GM23338 (cell line): Measurements from ENCODE around the gene PAPPA. TPM values are rescaled to one million over a fixed set of nuclear protein-coding genes. Genes with fewer than 3 reads are reported as not detected.
A peak's percentile ranks its signal among the peaks of the same experiment; 100 is the strongest.

ENCODE experiments used
- ATAC-seq: fragments of 200-7000 bp; cut with Tn5 transposase; 3 replicates; pipeline ENCODE4 v1.9.1; 2020
- DNase-seq: peaks from one replicate; pipeline ENCODE4 v3.0.0-alpha.2; 2015; ENCODE audit warnings: low spot score
- H2AFZ ChIP-seq: fragments of 200-600 bp; sonication (generic); 2 replicates; pipeline ENCODE4 v1.8.0; 2016; ENCODE audit warnings: antibody characterized with exemption, mild to moderate bottlenecking, moderate library complexity
- H3F3A ChIP-seq: fragments of 200-600 bp; sonication (generic); replicated peaks from 2 replicates; pipeline ENCODE4 v1.8.0; 2017; ENCODE audit warnings: antibody characterized with exemption, mixed run types, low read depth
- H3K27ac ChIP-seq: fragments of 200-600 bp; sonication (generic); 2 replicates; pipeline ENCODE4 v1.6.1; 2016; ENCODE audit warnings: low read depth
- H3K27me3 ChIP-seq: fragments of 200-600 bp; sonication (generic); 2 replicates; pipeline ENCODE4 v1.8.0; 2016; ENCODE audit warnings: mild to moderate bottlenecking, mixed run types, moderate library complexity; ENCODE audit not compliant: insufficient read depth
- H3K36me3 ChIP-seq: fragments of 200-600 bp; sonication (generic); 2 replicates; pipeline ENCODE4 v1.8.0; 2016; ENCODE audit warnings: mild to moderate bottlenecking; ENCODE audit not compliant: insufficient read depth
- H3K4me1 ChIP-seq: fragments of 200-600 bp; sonication (generic); 2 replicates; pipeline ENCODE4 v1.8.0; 2016; ENCODE audit warnings: mild to moderate bottlenecking, moderate library complexity; ENCODE audit not compliant: insufficient read depth
- H3K4me2 ChIP-seq: fragments of 200-600 bp; sonication (generic); 2 replicates; pipeline ENCODE4 v1.7.1; 2017; ENCODE audit warnings: mixed run types
- H3K4me3 ChIP-seq: fragments of 200-600 bp; sonication (generic); 2 replicates; pipeline ENCODE4 v1.6.1; 2016; ENCODE audit warnings: mixed run types
- H3K79me2 ChIP-seq: fragments of 200-600 bp; sonication (generic); replicated peaks from 2 replicates; pipeline ENCODE4 v1.8.0; 2017; ENCODE audit warnings: mild to moderate bottlenecking; ENCODE audit not compliant: insufficient read depth
- H3K9me2 ChIP-seq: fragments of 200-600 bp; sonication (generic); 2 replicates; pipeline ENCODE4 v1.8.0; 2017; ENCODE audit not compliant: insufficient read depth
- H4K20me1 ChIP-seq: fragments of 200-600 bp; sonication (generic); replicated peaks from 2 replicates; pipeline ENCODE4 v1.8.0; 2017; ENCODE audit warnings: mild to moderate bottlenecking; ENCODE audit not compliant: insufficient read depth
- H3K27ac Mint-ChIP-seq: 2 replicates; pipeline ENCODE4 v1.8.0; 2020; ENCODE audit warnings: inconsistent platforms, mild to moderate bottlenecking, moderate library complexity, mixed read lengths
- H3K27me3 Mint-ChIP-seq: 3 replicates; pipeline ENCODE4 v1.8.0; 2022; ENCODE audit warnings: low read depth, mild to moderate bottlenecking, moderate library complexity, mixed read lengths, inconsistent platforms; ENCODE audit not compliant: insufficient read depth, poor library complexity
- H3K36me3 Mint-ChIP-seq: 3 replicates; pipeline ENCODE4 v1.8.0; 2021; ENCODE audit warnings: low read depth, mild to moderate bottlenecking, inconsistent platforms, moderate library complexity, mixed read lengths
- H3K4me1 Mint-ChIP-seq: 3 replicates; pipeline ENCODE4 v1.8.0; 2020; ENCODE audit warnings: mild to moderate bottlenecking, inconsistent platforms, mixed read lengths
- H3K4me3 Mint-ChIP-seq: 3 replicates; pipeline ENCODE4 v1.8.0; 2021; ENCODE audit warnings: moderate library complexity, mild to moderate bottlenecking, inconsistent platforms, mixed read lengths
- H3K9me3 Mint-ChIP-seq: 3 replicates; pipeline ENCODE4 v1.8.0; 2020; ENCODE audit warnings: moderate library complexity, mild to moderate bottlenecking, inconsistent platforms, mixed read lengths
- ETS1 ChIP-seq: IDR thresholded peaks from 2 replicates; pipeline ENCODE4 v1.6.1; 2016; ENCODE audit warnings: antibody characterized with exemption
- EZH2 ChIP-seq: fragments of 200-600 bp; sonication (generic); IDR thresholded peaks from one replicate; pipeline ENCODE4 v1.8.0; 2017; ENCODE audit warnings: antibody characterized with exemption, mild to moderate bottlenecking, low read depth; ENCODE audit not compliant: unreplicated experiment
- EZH2phosphoT487 ChIP-seq: fragments of 200-600 bp; sonication (generic); IDR thresholded peaks from one replicate; pipeline ENCODE4 v1.8.1; 2018; ENCODE audit warnings: antibody characterized with exemption; ENCODE audit not compliant: unreplicated experiment
- JUNB ChIP-seq: IDR thresholded peaks from one replicate; pipeline ENCODE4 v1.6.1; 2016; ENCODE audit warnings: antibody characterized with exemption; ENCODE audit not compliant: unreplicated experiment
- NANOG ChIP-seq: IDR thresholded peaks from 2 replicates; pipeline ENCODE4 v1.6.1; 2016; ENCODE audit warnings: antibody characterized with exemption, borderline replicate concordance
- POLR2AphosphoS5 ChIP-seq: IDR thresholded peaks from 2 replicates; pipeline ENCODE4 v1.6.1; 2016; ENCODE audit warnings: antibody characterized with exemption, low read depth
- STAT1 ChIP-seq: IDR thresholded peaks from one replicate; pipeline ENCODE4 v1.6.1; 2016; ENCODE audit warnings: antibody characterized with exemption; ENCODE audit not compliant: unreplicated experiment
- ZNF331 ChIP-seq: fragments of 250-450 bp; sonication (Bioruptor Pico); IDR thresholded peaks from 2 replicates; pipeline ENCODE4 v1.5.0; 2020; ENCODE audit warnings: low read depth, mild to moderate bottlenecking, moderate library complexity
- polyA plus RNA-seq: library from polyadenylated mRNA; unstranded; fragments of >200 nt; fragmentation: Nextera tagmentation; extraction: Ambion mirVana; gene quantifications from 2 replicates; pipeline ENCODE4 v1.2.1, GENCODE V29; 2016
- total RNA-seq: library from RNA; depleted of rRNA; stranded (reverse); fragments of >200 nt; shearing (Covaris generic); gene quantifications from 2 replicates; pipeline ENCODE4 v1.2.3, GENCODE V29; 2014
- TF ChIP-seq, protein P1 (sequence below), 2 experiments: fragments of 200-600 bp in 1 of 2; sonication (generic) in 1 of 2; conservative IDR thresholded peaks; 2 replicates each; pipeline versions ENCODE4 v1.5.1 to v1.6.1; 2016 to 2017; ENCODE audit warnings: antibody characterized with exemption in 2 of 2, low read depth in 2 of 2, mild to moderate bottlenecking in 2 of 2, moderate library complexity in 1 of 2
- TF ChIP-seq, protein P2 (sequence below): IDR thresholded peaks from one replicate; pipeline ENCODE4 v1.6.1; 2018; ENCODE audit warnings: antibody characterized with exemption; ENCODE audit not compliant: unreplicated experiment

PAPPA gene
- total and polyA plus RNA-seq, 2 experiments from 2014 or later = 0.38 to 0.66 TPM

- no peak overlapping the region for H3K27ac ChIP-seq
- ATAC-seq (peak; percentile 44), DNase-seq (no peak)
- H4K20me1 ChIP-seq = no peaks in the 10 kb centered on the region
- Mint-ChIP-seq H3K27ac (no peak overlapping the region), H3K4me3 (no peak overlapping the region; the same call in 2 of the 3 replicates), H3K27me3 (peaks cover 4% of the 10 kb centered on the region), H3K36me3 (no peaks in the 10 kb centered on the region), H3K4me1 (peaks cover 22% of the 10 kb centered on the region), H3K9me3 (no peaks in the 10 kb centered on the region)
- no peak overlapping the region for H3K4me2 ChIP-seq
- no peaks in the 10 kb centered on the region for H3K79me2 ChIP-seq
- TF ChIP-seq POLR2AphosphoS5 (no peak), NANOG (no peak), EZH2 (no peak), EZH2phosphoT487 (no peak), ZNF331 (no peak), ETS1 (no peak), STAT1 (no peak)
- TF ChIP-seq, protein P1, sequence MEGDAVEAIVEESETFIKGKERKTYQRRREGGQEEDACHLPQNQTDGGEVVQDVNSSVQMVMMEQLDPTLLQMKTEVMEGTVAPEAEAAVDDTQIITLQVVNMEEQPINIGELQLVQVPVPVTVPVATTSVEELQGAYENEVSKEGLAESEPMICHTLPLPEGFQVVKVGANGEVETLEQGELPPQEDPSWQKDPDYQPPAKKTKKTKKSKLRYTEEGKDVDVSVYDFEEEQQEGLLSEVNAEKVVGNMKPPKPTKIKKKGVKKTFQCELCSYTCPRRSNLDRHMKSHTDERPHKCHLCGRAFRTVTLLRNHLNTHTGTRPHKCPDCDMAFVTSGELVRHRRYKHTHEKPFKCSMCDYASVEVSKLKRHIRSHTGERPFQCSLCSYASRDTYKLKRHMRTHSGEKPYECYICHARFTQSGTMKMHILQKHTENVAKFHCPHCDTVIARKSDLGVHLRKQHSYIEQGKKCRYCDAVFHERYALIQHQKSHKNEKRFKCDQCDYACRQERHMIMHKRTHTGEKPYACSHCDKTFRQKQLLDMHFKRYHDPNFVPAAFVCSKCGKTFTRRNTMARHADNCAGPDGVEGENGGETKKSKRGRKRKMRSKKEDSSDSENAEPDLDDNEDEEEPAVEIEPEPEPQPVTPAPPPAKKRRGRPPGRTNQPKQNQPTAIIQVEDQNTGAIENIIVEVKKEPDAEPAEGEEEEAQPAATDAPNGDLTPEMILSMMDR (conservative IDR thresholded peaks at IDR 0.05; ENCODE audit: low read depth in 2 of 2) = no peak
- TF ChIP-seq, protein P2, sequence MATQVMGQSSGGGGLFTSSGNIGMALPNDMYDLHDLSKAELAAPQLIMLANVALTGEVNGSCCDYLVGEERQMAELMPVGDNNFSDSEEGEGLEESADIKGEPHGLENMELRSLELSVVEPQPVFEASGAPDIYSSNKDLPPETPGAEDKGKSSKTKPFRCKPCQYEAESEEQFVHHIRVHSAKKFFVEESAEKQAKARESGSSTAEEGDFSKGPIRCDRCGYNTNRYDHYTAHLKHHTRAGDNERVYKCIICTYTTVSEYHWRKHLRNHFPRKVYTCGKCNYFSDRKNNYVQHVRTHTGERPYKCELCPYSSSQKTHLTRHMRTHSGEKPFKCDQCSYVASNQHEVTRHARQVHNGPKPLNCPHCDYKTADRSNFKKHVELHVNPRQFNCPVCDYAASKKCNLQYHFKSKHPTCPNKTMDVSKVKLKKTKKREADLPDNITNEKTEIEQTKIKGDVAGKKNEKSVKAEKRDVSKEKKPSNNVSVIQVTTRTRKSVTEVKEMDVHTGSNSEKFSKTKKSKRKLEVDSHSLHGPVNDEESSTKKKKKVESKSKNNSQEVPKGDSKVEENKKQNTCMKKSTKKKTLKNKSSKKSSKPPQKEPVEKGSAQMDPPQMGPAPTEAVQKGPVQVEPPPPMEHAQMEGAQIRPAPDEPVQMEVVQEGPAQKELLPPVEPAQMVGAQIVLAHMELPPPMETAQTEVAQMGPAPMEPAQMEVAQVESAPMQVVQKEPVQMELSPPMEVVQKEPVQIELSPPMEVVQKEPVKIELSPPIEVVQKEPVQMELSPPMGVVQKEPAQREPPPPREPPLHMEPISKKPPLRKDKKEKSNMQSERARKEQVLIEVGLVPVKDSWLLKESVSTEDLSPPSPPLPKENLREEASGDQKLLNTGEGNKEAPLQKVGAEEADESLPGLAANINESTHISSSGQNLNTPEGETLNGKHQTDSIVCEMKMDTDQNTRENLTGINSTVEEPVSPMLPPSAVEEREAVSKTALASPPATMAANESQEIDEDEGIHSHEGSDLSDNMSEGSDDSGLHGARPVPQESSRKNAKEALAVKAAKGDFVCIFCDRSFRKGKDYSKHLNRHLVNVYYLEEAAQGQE = no peak
- H3K4me1 ChIP-seq = peaks cover 14% of the 10 kb centered on the region
- peak overlapping the region; percentile 56; the same call in 1 of the 2 replicates for H2AFZ ChIP-seq
- H3K4me3 ChIP-seq = no peak overlapping the region
- H3F3A ChIP-seq = no peaks in the 10 kb centered on the region
- no peaks in the 10 kb centered on the region; the same call in 1 of the 2 replicates for H3K9me2 ChIP-seq
- H3K36me3 ChIP-seq = no peaks in the 10 kb centered on the region; the same call in 1 of the 2 replicates
- H3K27me3 ChIP-seq = 0 out of 2 replicates have a peak, but pooled peaks cover 3% of the 10 kb centered on the region
These were observed 169.4 kb downstream of the PAPPA start for GRCh38 chr9:116323012-116323411.

- Mint-ChIP-seq H3K36me3 (no peaks in the 10 kb centered on the region), H3K9me3 (no peaks in the 10 kb centered on the region), H3K4me3 (no peak overlapping the region), H3K27ac (no peak overlapping the region), H3K27me3 (peaks cover 4% of the 10 kb centered on the region), H3K4me1 (peaks cover 25% of the 10 kb centered on the region)
- no peaks in the 10 kb centered on the region for H3K79me2 ChIP-seq
- H3K27ac ChIP-seq = no peak overlapping the region
- DNase-seq (no peak), ATAC-seq (no peak)
- no peaks in the 10 kb centered on the region for H4K20me1 ChIP-seq
- no peaks in the 10 kb centered on the region; the same call in 1 of the 2 replicates for H3K36me3 ChIP-seq
- H3K4me3 ChIP-seq = no peak overlapping the region
- peak overlapping the region; percentile 56; the same call in 1 of the 2 replicates for H2AFZ ChIP-seq
- no peak overlapping the region for H3K4me2 ChIP-seq
- H3K4me1 ChIP-seq = peaks cover 14% of the 10 kb centered on the region
- H3F3A ChIP-seq = no peaks in the 10 kb centered on the region
- H3K27me3 ChIP-seq = 0 out of 2 replicates have a peak, but pooled peaks cover 3% of the 10 kb centered on the region
- H3K9me2 ChIP-seq = no peaks in the 10 kb centered on the region
- TF ChIP-seq JUNB = no peak
These were observed 170.0 kb downstream of the PAPPA start for GRCh38 chr9:116323571-116323970.
